WTC11 (cell line): ENCODE results near the gene CLMN. TPM values are rescaled to one million over a fixed set of nuclear protein-coding genes. Genes with fewer than 3 reads are reported as not detected.

Experiments
- ATAC-seq: fragments of 200-7000 bp; cut with Tn5 transposase; 2 replicates; pipeline ENCODE4 v1.10.0; 2021; ENCODE audit warnings: mild to moderate bottlenecking, moderate library complexity
- CTCF ChIA-PET: fragments of 300-600 bp; sonication (Branson Sonifier 250); formaldehyde crosslinking; loops from one replicate; lab custom pipeline; 2021; ENCODE audit warnings: antibody characterized with exemption; lab: Charles Lee
- POLR2A ChIA-PET: fragments of 350-600 bp; sonication (Branson Sonifier 250); formaldehyde crosslinking; loops from one replicate; lab custom pipeline; 2021; ENCODE audit warnings: antibody characterized with exemption; lab: Charles Lee
- DNase-seq: peaks from one replicate; pipeline ENCODE4 v3.0.0; 2021; ENCODE audit warnings: low spot score
- H3K27ac Mint-ChIP-seq: 2 replicates; pipeline ENCODE4 v1.8.0; 2021; ENCODE audit warnings: mixed read lengths
- H3K27me3 Mint-ChIP-seq: 2 replicates; pipeline ENCODE4 v1.8.0; 2021; ENCODE audit warnings: low read depth, mild to moderate bottlenecking, moderate library complexity, mixed read lengths
- H3K36me3 Mint-ChIP-seq: 2 replicates; pipeline ENCODE4 v1.8.0; 2021; ENCODE audit warnings: mixed read lengths
- H3K4me1 Mint-ChIP-seq: 2 replicates; pipeline ENCODE4 v1.8.0; 2022; ENCODE audit warnings: mixed read lengths
- H3K4me3 Mint-ChIP-seq: 2 replicates; pipeline ENCODE4 v1.8.0; 2021; ENCODE audit warnings: mild to moderate bottlenecking, moderate library complexity, mixed read lengths
- H3K9me3 Mint-ChIP-seq: 2 replicates; pipeline ENCODE4 v1.8.0; 2021; ENCODE audit warnings: mixed read lengths
- ATF6 ChIP-seq: sonication (generic); formaldehyde crosslinking; IDR thresholded peaks from 2 replicates; pipeline ENCODE4 v1.8.1; 2023; ENCODE audit warnings: mild to moderate bottlenecking, missing genetic modification reagents
- CREM ChIP-seq: sonication (generic); formaldehyde crosslinking; IDR thresholded peaks from 2 replicates; pipeline ENCODE4 v1.8.1; 2022; ENCODE audit warnings: mild to moderate bottlenecking, missing genetic modification reagents, moderate library complexity
- CTCF ChIP-seq: fragments of 200-600 bp; IDR thresholded peaks from 2 replicates; pipeline ENCODE4 v1.8.0; 2022; ENCODE audit warnings: antibody characterized with exemption
- ERG ChIP-seq: fragments of 250-450 bp; sonication (Bioruptor Pico); IDR thresholded peaks from 2 replicates; pipeline ENCODE4 v1.8.0; 2021; ENCODE audit warnings: mild to moderate bottlenecking
- ETV6 ChIP-seq: sonication (generic); formaldehyde crosslinking; IDR thresholded peaks from 2 replicates; pipeline ENCODE4 v1.8.1; 2022; ENCODE audit warnings: mild to moderate bottlenecking, missing genetic modification reagents
- FOXJ3 ChIP-seq: sonication (generic); formaldehyde crosslinking; IDR thresholded peaks from 2 replicates; pipeline ENCODE4 v1.9.0; 2021; ENCODE audit warnings: missing genetic modification reagents, mild to moderate bottlenecking, borderline replicate concordance
- FOXK1 ChIP-seq: sonication (generic); formaldehyde crosslinking; IDR thresholded peaks from 2 replicates; pipeline ENCODE4 v1.8.0; 2022; ENCODE audit warnings: mild to moderate bottlenecking, moderate library complexity, missing genetic modification reagents
- FOXP4 ChIP-seq: sonication (generic); formaldehyde crosslinking; IDR thresholded peaks from 2 replicates; pipeline ENCODE4 v1.8.0; 2022; ENCODE audit warnings: mild to moderate bottlenecking, missing genetic modification reagents
- HMGA2 ChIP-seq: fragments of 250-450 bp; sonication (Bioruptor Pico); IDR thresholded peaks from 2 replicates; pipeline ENCODE4 v1.4.0; 2021; ENCODE audit warnings: mild to moderate bottlenecking, moderate library complexity
- IRF1 ChIP-seq: sonication (generic); formaldehyde crosslinking; IDR thresholded peaks from 2 replicates; pipeline ENCODE4 v1.8.0; 2023; ENCODE audit warnings: missing genetic modification reagents
- NFE2L1 ChIP-seq: sonication (generic); formaldehyde crosslinking; IDR thresholded peaks from 2 replicates; pipeline ENCODE4 v1.8.1; 2023; ENCODE audit warnings: missing genetic modification reagents
- NR1H2 ChIP-seq: sonication (generic); formaldehyde crosslinking; IDR thresholded peaks from 2 replicates; pipeline ENCODE4 v1.9.0; 2021; ENCODE audit warnings: mild to moderate bottlenecking, moderate library complexity, missing genetic modification reagents
- NR2C2 ChIP-seq: sonication (generic); formaldehyde crosslinking; IDR thresholded peaks from 2 replicates; pipeline ENCODE4 v1.8.0; 2022; ENCODE audit warnings: mild to moderate bottlenecking, missing genetic modification reagents
- OVOL2 ChIP-seq: fragments of 250-450 bp; sonication (Bioruptor Pico); IDR thresholded peaks from 2 replicates; pipeline ENCODE4 v1.9.0; 2021; ENCODE audit warnings: mild to moderate bottlenecking, borderline replicate concordance
- SMAD4 ChIP-seq: sonication (generic); formaldehyde crosslinking; IDR thresholded peaks from 2 replicates; pipeline ENCODE4 v1.8.0; 2022; ENCODE audit warnings: mild to moderate bottlenecking, missing genetic modification reagents
- SOX15 ChIP-seq: fragments of 250-450 bp; sonication (Bioruptor Pico); IDR thresholded peaks from 2 replicates; pipeline ENCODE4 v1.9.0; 2021; ENCODE audit warnings: mild to moderate bottlenecking
- USF1 ChIP-seq: sonication (generic); formaldehyde crosslinking; IDR thresholded peaks from 2 replicates; pipeline ENCODE4 v1.8.0; 2022; ENCODE audit warnings: mild to moderate bottlenecking, missing genetic modification reagents
- ZNF121 ChIP-seq: sonication (generic); formaldehyde crosslinking; IDR thresholded peaks from 2 replicates; pipeline ENCODE4 v1.8.0; 2023; ENCODE audit warnings: missing genetic modification reagents
- ZNF232 ChIP-seq: sonication (generic); formaldehyde crosslinking; IDR thresholded peaks from 2 replicates; pipeline ENCODE4 v1.8.0; 2022; ENCODE audit warnings: mild to moderate bottlenecking, missing genetic modification reagents
- ZNF532 ChIP-seq: fragments of 250-450 bp; sonication (Bioruptor Pico); IDR thresholded peaks from 2 replicates; pipeline ENCODE4 v1.9.0; 2021; ENCODE audit warnings: mild to moderate bottlenecking, borderline replicate concordance
- ZSCAN18 ChIP-seq: fragments of 250-450 bp; sonication (Bioruptor Pico); IDR thresholded peaks from 2 replicates; pipeline ENCODE4 v2.1.2; 2022; ENCODE audit warnings: mild to moderate bottlenecking, moderate library complexity
- total RNA-seq: library from RNA; stranded (reverse); gene quantifications from 3 replicates; pipeline ENCODE4 v1.2.3, GENCODE V29; 2021

Gene CLMN
- total RNA-seq, 1 experiment from 2014 or later = 12.2 TPM

GRCh38 chr14:95228240-95228639, 91.5 kb downstream of the CLMN start (continued):
- no peak for TF ChIP-seq SOX15 (CRISPR knock-in tag)
- TF ChIP-seq ZSCAN18 (CRISPR knock-in tag) = no peak
- TF ChIP-seq CTCF = no peak
- no peak for TF ChIP-seq FOXJ3 (CRISPR knock-in tag)
- TF ChIP-seq ZNF121 (CRISPR knock-in tag) = no peak
- TF ChIP-seq IRF1 = no peak
- no peak for TF ChIP-seq NFE2L1

- DNase-seq = no peak
- H3K4me1 Mint-ChIP-seq = peaks cover 27% of the 10 kb centered on the region
- CTCF ChIA-PET = interaction anchor here (0.7 to 1.0 kb wide), 2 partner anchors 67 to 134 kb away, joined by 3 read pairs; no protein-coding TSS in a partner anchor
- H3K36me3 Mint-ChIP-seq = no peaks in the 10 kb centered on the region
- no peaks in the 10 kb centered on the region for H3K9me3 Mint-ChIP-seq
- H3K27me3 Mint-ChIP-seq = peaks cover 6% of the 10 kb centered on the region
- no peak for ATAC-seq
- H3K4me3 Mint-ChIP-seq = no peak overlapping the region
- no peak overlapping the region for H3K27ac Mint-ChIP-seq
- POLR2A ChIA-PET = no interaction called here
- TF ChIP-seq ZSCAN18 (CRISPR knock-in tag) (no peak), OVOL2 (CRISPR knock-in tag) (no peak), ERG (no peak), NR1H2 (CRISPR knock-in tag) (no peak), ZNF532 (CRISPR knock-in tag) (no peak), NR2C2 (no peak), CREM (no peak), FOXP4 (CRISPR knock-in tag) (no peak), ZNF232 (CRISPR knock-in tag) (no peak), SMAD4 (CRISPR knock-in tag) (no peak), ETV6 (no peak), ATF6 (CRISPR knock-in tag) (no peak), FOXK1 (no peak), USF1 (no peak), HMGA2 (no peak)
Observed at GRCh38 chr14:95227279-95227860, 92.3 kb downstream of the CLMN start.
